GM21423 (cell line): ENCODE results near the gene IFT172.

Experiments
- ATAC-seq: cut with Tn5 transposase; IDR thresholded peaks from one replicate; pipeline ENCODE4 v1.9.1; 2021; ENCODE audit warnings: mild to moderate bottlenecking, moderate library complexity; ENCODE audit not compliant: unreplicated experiment

The IFT172 gene

GRCh38 chr2:27494284-27494943, 4.9 kb upstream of the IFT172 start:
- ATAC-seq: no peak

GRCh38 chr2:27493948-27494283, 4.4 kb upstream of the IFT172 start:
- ATAC-seq: no peak

- no peak for ATAC-seq
Observed at GRCh38 chr2:27492557-27492956, 3.0 kb upstream of the IFT172 start.

GRCh38 chr2:27489118-27489497, 435 bp downstream of the IFT172 start:
- ATAC-seq: peak; percentile 8

GRCh38 chr2:27485496-27485895, 4.0 kb downstream of the IFT172 start:
- ATAC-seq: no peak

- no peak for ATAC-seq
Observed at GRCh38 chr2:27471961-27472360, 17.6 kb downstream of the IFT172 start.

GRCh38 chr2:27464443-27464842, 25.1 kb downstream of the IFT172 start:
- ATAC-seq: no peak

- ATAC-seq: no peak
Observed at GRCh38 chr2:27461118-27461517, 28.4 kb downstream of the IFT172 start.

GRCh38 chr2:27453968-27454367, 35.6 kb downstream of the IFT172 start:
- ATAC-seq: no peak

GRCh38 chr2:27451095-27451494, 38.4 kb downstream of the IFT172 start:
- no peak for ATAC-seq

- no peak for ATAC-seq
Observed at GRCh38 chr2:27448381-27448780, 41.2 kb downstream of the IFT172 start.

- ATAC-seq: no peak
Observed at GRCh38 chr2:27446057-27446456, 43.5 kb downstream of the IFT172 start.

- ATAC-seq: no peak
Observed at GRCh38 chr2:27445615-27446014, 43.9 kb downstream of the IFT172 start.

GRCh38 chr2:27445155-27445554, 44.4 kb downstream of the IFT172 start:
- no peak for ATAC-seq

GRCh38 chr2:27442920-27443282, 46.6 kb downstream of the IFT172 start:
- no peak for ATAC-seq

GRCh38 chr2:27441958-27442919, 47.3 kb downstream of the IFT172 start, which contains the start of gene KRTCAP3:
KRTCAP3 (plus strand) TSS chr2:27442381; CDS start chr2:27442413, 32 bp downstream.
- ATAC-seq: no peak

GRCh38 chr2:27441226-27441926, 48.2 kb downstream of the IFT172 start:
- no peak for ATAC-seq

GRCh38 chr2:27435628-27436027, 53.9 kb downstream of the IFT172 start:
- ATAC-seq: no peak

- no peak for ATAC-seq
Observed at GRCh38 chr2:27431395-27431794, 58.1 kb downstream of the IFT172 start.

GRCh38 chr2:27428978-27429541, 60.5 kb downstream of the IFT172 start:
- ATAC-seq: peak; percentile 70
